ENCODE measurements around the gene DOCK4. TPM values are rescaled to one million over a fixed set of nuclear protein-coding genes. Genes with fewer than 3 reads are reported as not detected.

DOCK4 gene
- total RNA-seq, 1 experiment from 2014 or later = 31.4 TPM

DNA sequence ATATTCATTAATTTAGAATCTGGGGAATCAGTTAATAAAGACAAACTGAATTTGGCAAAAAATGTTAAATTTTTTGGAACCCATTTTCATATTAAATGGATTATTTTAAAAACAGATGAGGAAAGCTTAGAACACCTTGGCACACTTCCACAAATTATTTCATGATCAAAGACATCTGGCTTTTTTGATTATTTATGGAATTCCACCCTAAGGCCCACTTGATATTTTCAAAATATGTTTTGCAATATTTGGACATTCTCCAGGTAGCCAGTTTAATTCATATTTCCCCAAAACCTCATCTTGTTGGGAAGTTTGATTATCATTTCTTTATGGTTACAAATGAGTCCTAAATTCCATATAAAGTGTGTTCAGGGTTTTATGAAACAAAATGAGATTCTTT is 129.9 kb downstream of the DOCK4 start:
- no peak overlapping the region for H3K4me3 Mint-ChIP-seq (ENCODE audit: unreplicated experiment)
- H3K27ac Mint-ChIP-seq (ENCODE audit: low read depth, unreplicated experiment) = no peak overlapping the region
- H3K27me3 Mint-ChIP-seq (ENCODE audit: insufficient read depth, unreplicated experiment) = no peaks in the 10 kb centered on the region
- no peaks in the 10 kb centered on the region for H3K36me3 Mint-ChIP-seq (ENCODE audit: insufficient read depth, unreplicated experiment)
- peak; percentile 16 for DNase-seq (ENCODE audit: unreplicated experiment)
- H3K4me1 Mint-ChIP-seq (ENCODE audit: insufficient read depth, unreplicated experiment) = peaks cover 27% of the 10 kb centered on the region
- peaks cover 8% of the 10 kb centered on the region for H3K9me3 Mint-ChIP-seq (ENCODE audit: unreplicated experiment)
- ChIA-PET CTCF (interaction anchor here (0.6 kb wide), 1 partner anchor 77 kb away, joined by 3 read pairs; no protein-coding TSS in a partner anchor), POLR2A (interaction anchor here (1.1 kb wide), 1 partner anchor 39 kb away, joined by 6 read pairs; no protein-coding TSS in a partner anchor)
- intact Hi-C loops (cut with micrococcal nuclease) = no loop called here
- BruUV-seq (replicated peaks) = no TSS peak
- TF ChIP-seq, protein P1, sequence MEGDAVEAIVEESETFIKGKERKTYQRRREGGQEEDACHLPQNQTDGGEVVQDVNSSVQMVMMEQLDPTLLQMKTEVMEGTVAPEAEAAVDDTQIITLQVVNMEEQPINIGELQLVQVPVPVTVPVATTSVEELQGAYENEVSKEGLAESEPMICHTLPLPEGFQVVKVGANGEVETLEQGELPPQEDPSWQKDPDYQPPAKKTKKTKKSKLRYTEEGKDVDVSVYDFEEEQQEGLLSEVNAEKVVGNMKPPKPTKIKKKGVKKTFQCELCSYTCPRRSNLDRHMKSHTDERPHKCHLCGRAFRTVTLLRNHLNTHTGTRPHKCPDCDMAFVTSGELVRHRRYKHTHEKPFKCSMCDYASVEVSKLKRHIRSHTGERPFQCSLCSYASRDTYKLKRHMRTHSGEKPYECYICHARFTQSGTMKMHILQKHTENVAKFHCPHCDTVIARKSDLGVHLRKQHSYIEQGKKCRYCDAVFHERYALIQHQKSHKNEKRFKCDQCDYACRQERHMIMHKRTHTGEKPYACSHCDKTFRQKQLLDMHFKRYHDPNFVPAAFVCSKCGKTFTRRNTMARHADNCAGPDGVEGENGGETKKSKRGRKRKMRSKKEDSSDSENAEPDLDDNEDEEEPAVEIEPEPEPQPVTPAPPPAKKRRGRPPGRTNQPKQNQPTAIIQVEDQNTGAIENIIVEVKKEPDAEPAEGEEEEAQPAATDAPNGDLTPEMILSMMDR (IDR thresholded peaks at IDR 0.05; ENCODE audit: unreplicated experiment) = no peak

DNA sequence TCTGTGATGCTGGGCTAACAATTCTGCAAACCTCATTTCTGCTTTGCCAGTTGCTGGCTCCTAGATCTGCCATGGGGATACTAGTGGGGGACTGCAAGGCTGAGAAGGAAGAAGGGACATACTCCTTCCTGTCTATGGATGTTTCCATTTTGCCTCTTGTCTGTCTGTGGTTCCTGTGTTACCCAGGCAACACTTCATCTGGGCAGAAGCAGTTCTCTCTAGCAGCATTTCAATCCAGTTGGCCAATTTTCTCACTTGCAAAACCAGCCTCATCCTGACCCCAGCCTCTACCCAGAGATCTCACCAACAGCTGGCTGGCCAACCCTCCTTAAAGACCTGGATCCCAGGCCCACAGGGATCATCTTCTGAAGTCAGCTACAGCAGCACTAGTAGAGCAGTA is 131.7 kb downstream of the DOCK4 start:
- no peak overlapping the region for H3K27ac Mint-ChIP-seq (ENCODE audit: low read depth, unreplicated experiment)
- H3K4me1 Mint-ChIP-seq (ENCODE audit: insufficient read depth, unreplicated experiment) = peaks cover 27% of the 10 kb centered on the region
- H3K36me3 Mint-ChIP-seq (ENCODE audit: insufficient read depth, unreplicated experiment) = no peaks in the 10 kb centered on the region
- ChIA-PET POLR2A (interaction anchor here (0.7 to 0.8 kb wide), 2 partner anchors 24 to 76 kb away, joined by 3 to 4 read pairs; no protein-coding TSS in a partner anchor), CTCF (interaction anchor here (0.6 to 0.7 kb wide), 2 partner anchors 16 to 348 kb away, joined by 3 to 4 read pairs; no protein-coding TSS in a partner anchor)
- no TSS peak for BruUV-seq (replicated peaks)
- peaks cover 8% of the 10 kb centered on the region for H3K9me3 Mint-ChIP-seq (ENCODE audit: unreplicated experiment)
- TF ChIP-seq, protein P1 (IDR thresholded peaks at IDR 0.05; ENCODE audit: unreplicated experiment) = no peak
- no peaks in the 10 kb centered on the region for H3K27me3 Mint-ChIP-seq (ENCODE audit: insufficient read depth, unreplicated experiment)
- DNase-seq (ENCODE audit: unreplicated experiment) = no peak
- intact Hi-C loops (cut with micrococcal nuclease) = no loop called here
- no peak overlapping the region for H3K4me3 Mint-ChIP-seq (ENCODE audit: unreplicated experiment)

DNA sequence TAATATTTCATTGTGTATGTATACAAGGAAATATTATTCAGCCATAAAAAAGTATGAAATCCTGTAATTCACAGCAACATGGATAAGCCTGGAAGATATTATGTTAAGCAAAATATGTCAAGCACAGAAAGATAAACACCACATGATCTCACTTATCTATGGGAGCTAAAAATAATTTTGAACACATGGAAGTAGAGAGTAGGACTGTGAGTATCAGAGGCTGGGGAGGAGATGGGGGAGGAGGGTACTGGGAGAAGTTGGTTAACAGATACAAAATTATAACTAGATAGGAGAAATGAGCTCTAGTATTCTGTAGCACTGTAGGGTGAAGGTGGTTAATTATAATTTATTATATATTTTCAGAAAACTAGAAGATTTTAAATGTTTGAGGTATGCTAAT is 132.7 kb downstream of the DOCK4 start:
- Mint-ChIP-seq H3K9me3 (ENCODE audit: unreplicated experiment) (peaks cover 8% of the 10 kb centered on the region), H3K4me1 (ENCODE audit: insufficient read depth, unreplicated experiment) (peaks cover 28% of the 10 kb centered on the region), H3K4me3 (ENCODE audit: unreplicated experiment) (no peak overlapping the region), H3K27me3 (ENCODE audit: insufficient read depth, unreplicated experiment) (no peaks in the 10 kb centered on the region), H3K36me3 (ENCODE audit: insufficient read depth, unreplicated experiment) (no peaks in the 10 kb centered on the region), H3K27ac (ENCODE audit: low read depth, unreplicated experiment) (no peak overlapping the region)
- TF ChIP-seq, protein P1 (IDR thresholded peaks at IDR 0.05; ENCODE audit: unreplicated experiment) = no peak
- intact Hi-C loops (cut with micrococcal nuclease) = no loop called here
- no peak for DNase-seq (ENCODE audit: unreplicated experiment)
- POLR2A ChIA-PET = interaction anchor here (0.8 kb wide), 1 partner anchor 47 kb away, joined by 3 read pairs; no protein-coding TSS in a partner anchor
- CTCF ChIA-PET = no interaction called here
- BruUV-seq (replicated peaks) = no TSS peak

DNA sequence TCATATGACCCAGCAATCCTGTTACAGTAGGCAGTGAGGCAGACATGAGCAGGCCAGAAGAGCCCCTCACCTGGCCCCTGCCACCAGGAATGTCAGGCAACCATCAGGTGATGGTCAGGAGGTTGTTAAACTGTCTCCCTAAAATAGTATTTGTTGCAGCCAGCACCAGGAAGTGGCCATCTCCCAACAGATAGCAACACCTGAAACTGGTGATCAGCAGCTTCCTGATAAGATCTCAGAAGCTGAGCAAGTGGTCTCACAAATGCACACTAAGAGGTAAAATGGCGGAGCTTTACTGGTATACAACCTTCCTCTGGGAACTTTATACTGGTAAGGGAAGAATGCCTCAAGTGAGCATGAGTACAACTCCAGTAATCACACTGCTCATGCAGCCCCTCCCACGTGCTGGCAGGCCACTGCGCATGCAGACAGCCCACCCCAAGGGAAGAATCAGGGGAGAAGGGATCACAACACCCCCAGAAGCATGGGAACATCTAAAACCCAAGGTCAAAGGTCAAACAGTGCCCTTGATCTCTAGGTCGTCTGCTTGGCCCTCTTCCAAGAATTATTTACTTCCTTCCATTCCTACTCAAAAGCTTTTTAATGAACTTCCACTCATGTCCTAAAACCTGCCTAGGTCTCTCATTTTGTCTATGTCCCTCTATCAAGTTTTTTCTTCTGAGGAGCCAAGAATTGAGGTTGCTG is 133.5 kb downstream of the DOCK4 start:
- no TSS peak for BruUV-seq (replicated peaks)
- Mint-ChIP-seq H3K27ac (ENCODE audit: low read depth, unreplicated experiment) (no peak overlapping the region), H3K27me3 (ENCODE audit: insufficient read depth, unreplicated experiment) (no peaks in the 10 kb centered on the region), H3K9me3 (ENCODE audit: unreplicated experiment) (peaks cover 8% of the 10 kb centered on the region), H3K4me1 (ENCODE audit: insufficient read depth, unreplicated experiment) (peaks cover 21% of the 10 kb centered on the region), H3K4me3 (ENCODE audit: unreplicated experiment) (no peak overlapping the region), H3K36me3 (ENCODE audit: insufficient read depth, unreplicated experiment) (no peaks in the 10 kb centered on the region)
- TF ChIP-seq, protein P1 (IDR thresholded peaks at IDR 0.05; ENCODE audit: unreplicated experiment) = no peak
- intact Hi-C loops (cut with micrococcal nuclease) = no loop called here
- DNase-seq (ENCODE audit: unreplicated experiment) = no peak
- CTCF ChIA-PET = interaction anchor here (0.9 kb wide), 1 partner anchor 52 kb away, joined by 3 read pairs; no protein-coding TSS in a partner anchor
- POLR2A ChIA-PET = interaction anchor here (0.8 to 3.6 kb wide), 4 partner anchors 7 to 134 kb away, joined by 3 to 13 read pairs (median 4); partner anchors contain the start of genes DOCK4 and ZNF277

Data from MCF 10A (cell line).